ENCODE results near the gene RPL23. TPM values are rescaled to one million over a fixed set of nuclear protein-coding genes. Genes with fewer than 3 reads are reported as not detected.

The RPL23 gene
- total RNA-seq, 5 donors from 2014 or later (not counting 1 experiment from before 2014, with no cell fraction given), result 1,638 to 2,124 (median 1,743) TPM

DNA sequence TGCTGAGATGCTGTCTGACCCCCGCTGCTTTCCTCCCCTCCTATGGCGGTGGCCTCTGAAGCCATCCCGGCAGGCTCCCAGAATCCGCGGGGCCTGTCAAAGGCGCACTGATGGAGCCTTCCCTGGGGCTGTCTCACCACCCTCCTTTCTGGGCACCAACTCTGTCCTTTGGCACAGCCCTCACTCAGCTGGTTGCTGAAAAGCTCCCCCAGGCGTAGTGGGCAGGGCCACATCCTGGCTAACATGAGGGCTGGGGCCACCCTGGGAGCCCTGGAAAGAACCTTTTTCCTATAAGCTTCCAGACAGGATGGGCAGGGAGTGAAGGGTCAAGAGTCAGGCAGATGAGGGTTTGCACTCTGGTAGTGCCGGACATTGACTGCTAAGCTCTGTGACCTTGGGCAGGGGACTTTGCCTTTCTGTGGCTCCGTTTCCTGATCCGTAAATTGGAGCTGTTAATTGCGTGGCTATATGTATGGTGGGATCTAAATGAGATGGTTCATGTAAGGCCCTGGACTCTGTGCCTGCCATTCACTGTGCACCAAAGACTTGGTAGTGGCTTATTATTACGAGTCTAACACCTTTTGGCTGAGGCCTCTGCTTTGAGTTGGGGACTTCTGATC lies 44.3 kb upstream of the RPL23 start:
- ChIA-PET POLR2A (interaction anchor here in 1 of 2 donors (0.5 to 1.3 kb wide), 3 partner anchors 14 to 44 kb away, joined by 3 to 5 read pairs (median 3); partner anchors contain the start of genes LASP1 and RPL23), CTCF (no interaction called here)
- Mint-ChIP-seq H3K9me3 (no peaks in the 10 kb centered on the region), H3K4me3 (peak overlapping the region; percentile 67 to 79 (median 75)), H3K36me3 (peaks cover 11% of the 10 kb centered on the region), H3K4me1 (peaks cover 52 to 78% (median 75%) of the 10 kb centered on the region in 3 donors), H3K27me3 (no peaks in the 10 kb centered on the region), H3K27ac (peak overlapping the region; percentile 94 to 95)
- Histone ChIP-seq H3K27ac (ENCODE audit: low read length) (peak overlapping the region; percentile 90), H3K27me3 (replicated peaks in 1 of 2; ENCODE audit: control insufficient read depth in 2 of 2, extremely low read depth in 1 of 2, insufficient read depth in 2 of 2, low read length in 1 of 2) (no peaks in the 10 kb centered on the region), H3K9me3 (no peaks in the 10 kb centered on the region), H3K36me3 (ENCODE audit: control insufficient read depth in 2 of 2, extremely low read depth in 1 of 2, insufficient read depth in 1 of 2, low read length in 1 of 2) (peaks cover 13 to 42% of the 10 kb centered on the region in 2 donors), H3K4me1 (ENCODE audit: control insufficient read depth in 1 of 2, extremely low read depth in 1 of 2, insufficient read depth in 2 of 2, low read length in 2 of 2) (peaks cover 51 to 94% of the 10 kb centered on the region in 2 experiments), H3K4me3 (ENCODE audit: control insufficient read depth in 1 of 2, extremely low read depth in 1 of 2, low read length in 1 of 2) (peak overlapping the region; percentile 35 to 39)
- DNase-seq (no peak), ATAC-seq (replicated peaks in 1 of 4) (no peak)
- 74% methylated on average over 7 of the region's 12 CpGs for WGBS (ENCODE audit: insufficient coverage)

DNA sequence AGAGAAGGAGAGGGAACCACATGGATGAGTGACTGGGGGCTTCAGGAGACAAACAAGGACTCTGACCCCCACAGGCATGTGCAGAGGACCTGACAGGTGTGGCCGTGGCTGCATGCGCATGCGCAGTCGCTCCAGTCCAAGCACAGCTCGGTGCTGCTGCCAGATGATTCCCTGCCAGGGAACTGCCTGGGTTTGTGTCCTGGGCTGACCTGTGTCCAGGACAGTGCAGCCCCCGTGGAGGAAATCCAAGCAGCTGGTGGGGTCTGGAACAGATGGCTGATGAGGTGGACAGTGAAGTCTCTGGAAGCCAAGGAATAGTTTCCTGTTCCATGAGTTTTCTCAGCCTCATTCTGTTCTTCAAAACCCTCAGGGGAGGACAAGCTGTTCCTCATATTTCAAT lies 43.7 kb upstream of the RPL23 start:
- Histone ChIP-seq H3K27me3 (replicated peaks in 1 of 2; ENCODE audit: control insufficient read depth in 2 of 2, extremely low read depth in 1 of 2, insufficient read depth in 2 of 2, low read length in 1 of 2) (no peaks in the 10 kb centered on the region), H3K9me3 (no peaks in the 10 kb centered on the region), H3K36me3 (ENCODE audit: control insufficient read depth in 2 of 2, extremely low read depth in 1 of 2, insufficient read depth in 1 of 2, low read length in 1 of 2) (peaks cover 19 to 45% of the 10 kb centered on the region in 2 donors), H3K4me1 (ENCODE audit: control insufficient read depth in 1 of 2, extremely low read depth in 1 of 2, insufficient read depth in 2 of 2, low read length in 2 of 2) (peaks cover 57 to 94% of the 10 kb centered on the region in 2 experiments), H3K4me3 (ENCODE audit: control insufficient read depth in 1 of 2, extremely low read depth in 1 of 2, low read length in 1 of 2) (no peak overlapping the region), H3K27ac (ENCODE audit: low read length) (peak overlapping the region; percentile 90)
- H3K4me1 Mint-ChIP-seq, result peaks cover 59 to 83% (median 79%) of the 10 kb centered on the region in 3 donors
- 93% methylated on average over 6 of the region's 6 CpGs for WGBS (ENCODE audit: insufficient coverage)
- H3K4me3 Mint-ChIP-seq, result peak overlapping the region in 1 of 3 donors; percentile 79
- no peaks in the 10 kb centered on the region for H3K9me3 Mint-ChIP-seq
- peak overlapping the region; percentile 94 to 95 for H3K27ac Mint-ChIP-seq
- CTCF ChIA-PET, result no interaction called here
- DNase-seq, result no peak
- ATAC-seq (replicated peaks in 1 of 4), result no peak
- POLR2A ChIA-PET, result no interaction called here
- H3K36me3 Mint-ChIP-seq, result peaks cover 11% of the 10 kb centered on the region
- H3K27me3 Mint-ChIP-seq, result no peaks in the 10 kb centered on the region

DNA sequence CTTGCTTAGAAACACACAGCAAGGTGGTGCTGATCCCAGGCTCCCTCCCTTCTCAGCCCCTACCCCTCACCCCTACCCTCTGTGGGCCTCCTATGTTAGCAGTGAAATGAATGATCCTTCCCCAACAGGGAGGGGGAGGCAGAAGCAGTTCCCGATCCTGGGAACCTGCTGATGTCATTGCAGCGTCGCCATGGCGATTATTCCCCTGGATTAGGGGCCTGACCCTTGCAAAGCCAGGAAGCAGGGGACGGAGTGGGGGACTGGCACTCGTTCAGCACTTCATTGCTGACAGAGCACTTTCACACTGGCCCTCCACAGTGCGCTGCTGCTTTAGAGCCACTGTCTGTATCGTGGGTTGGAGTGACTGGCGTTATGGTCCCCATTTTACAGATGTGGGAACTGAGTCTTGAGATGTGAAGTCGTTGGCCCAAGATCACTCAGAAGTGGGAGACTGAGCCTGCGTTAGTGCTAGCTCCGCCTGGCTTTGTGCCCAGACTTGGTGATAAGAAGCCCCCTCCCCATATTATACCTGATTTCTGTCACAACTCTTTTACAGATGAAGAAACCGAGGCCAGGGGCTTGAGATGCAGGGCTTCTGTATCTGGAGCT lies 42.9 kb upstream of the RPL23 start:
- Histone ChIP-seq H3K9me3 (no peaks in the 10 kb centered on the region), H3K36me3 (ENCODE audit: control insufficient read depth in 2 of 2, extremely low read depth in 1 of 2, insufficient read depth in 1 of 2, low read length in 1 of 2) (peaks cover 15 to 51% of the 10 kb centered on the region in 2 donors), H3K27ac (ENCODE audit: low read length) (peak overlapping the region; percentile 90), H3K4me1 (ENCODE audit: control insufficient read depth in 1 of 2, extremely low read depth in 1 of 2, insufficient read depth in 2 of 2, low read length in 2 of 2) (peaks cover 63 to 94% of the 10 kb centered on the region in 2 experiments), H3K4me3 (ENCODE audit: control insufficient read depth in 1 of 2, extremely low read depth in 1 of 2, low read length in 1 of 2) (no peak overlapping the region), H3K27me3 (replicated peaks in 1 of 2; ENCODE audit: control insufficient read depth in 2 of 2, extremely low read depth in 1 of 2, insufficient read depth in 2 of 2, low read length in 1 of 2) (no peaks in the 10 kb centered on the region)
- Mint-ChIP-seq H3K4me3 (no peak overlapping the region), H3K36me3 (peaks cover 15% of the 10 kb centered on the region), H3K27me3 (no peaks in the 10 kb centered on the region), H3K4me1 (peaks cover 66 to 87% (median 83%) of the 10 kb centered on the region in 3 donors), H3K27ac (peak overlapping the region; percentile 94 to 95), H3K9me3 (no peaks in the 10 kb centered on the region)
- 84% methylated on average over 9 of the region's 13 CpGs for WGBS (ENCODE audit: insufficient coverage)
- ChIA-PET POLR2A (no interaction called here), CTCF (no interaction called here)
- DNase-seq (no peak), ATAC-seq (replicated peaks in 1 of 4) (no peak)

DNA sequence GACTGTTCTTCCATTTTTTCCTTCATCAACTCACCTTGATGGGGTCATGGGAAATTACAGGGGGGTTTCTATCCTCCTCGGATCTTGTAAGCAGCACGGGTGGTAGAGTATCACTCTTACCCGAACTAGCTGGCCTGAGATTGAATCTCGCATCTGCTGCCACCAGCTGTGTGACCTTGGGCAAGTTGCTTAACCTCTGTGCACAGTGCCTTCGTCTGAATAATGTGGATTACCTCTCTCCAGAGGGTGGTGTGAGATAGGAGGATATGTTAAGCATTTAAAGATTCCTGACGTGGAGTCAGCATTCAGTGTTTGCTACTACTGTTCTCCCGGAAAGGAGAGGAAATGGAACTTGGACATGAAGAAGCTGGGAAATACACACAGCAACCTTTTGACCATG lies 40.8 kb upstream of the RPL23 start:
- DNase-seq (no peak), ATAC-seq (replicated peaks in 1 of 4) (no peak)
- Mint-ChIP-seq H3K9me3 (no peaks in the 10 kb centered on the region), H3K36me3 (peaks cover 21% of the 10 kb centered on the region), H3K27me3 (no peaks in the 10 kb centered on the region), H3K4me1 (peaks cover 70 to 90% (median 86%) of the 10 kb centered on the region in 3 donors), H3K4me3 (peak overlapping the region in 1 of 3 donors; percentile 64), H3K27ac (peak overlapping the region; percentile 83 to 89)
- no peaks in the 10 kb centered on the region for H3K27me3 ChIP-seq (replicated peaks in 1 of 2; ENCODE audit: control insufficient read depth in 2 of 2, extremely low read depth in 1 of 2, insufficient read depth in 2 of 2, low read length in 1 of 2)
- CTCF ChIA-PET, result interaction anchor here in 1 of 2 donors (0.6 to 1.5 kb wide), 3 partner anchors 23 to 271 kb away, joined by 4 to 9 read pairs (median 4); no protein-coding TSS in a partner anchor
- peaks cover 70 to 94% of the 10 kb centered on the region in 2 experiments for H3K4me1 ChIP-seq (ENCODE audit: control insufficient read depth in 1 of 2, extremely low read depth in 1 of 2, insufficient read depth in 2 of 2, low read length in 2 of 2)
- no peak overlapping the region for H3K4me3 ChIP-seq (ENCODE audit: control insufficient read depth in 1 of 2, extremely low read depth in 1 of 2, low read length in 1 of 2)
- peaks cover 10 to 51% of the 10 kb centered on the region in 2 donors for H3K36me3 ChIP-seq (ENCODE audit: control insufficient read depth in 2 of 2, extremely low read depth in 1 of 2, insufficient read depth in 1 of 2, low read length in 1 of 2)
- no peaks in the 10 kb centered on the region for H3K9me3 ChIP-seq
- H3K27ac ChIP-seq (ENCODE audit: low read length), result peak overlapping the region; percentile 42
- POLR2A ChIA-PET, result interaction anchor here in 1 of 2 donors (1.2 kb wide), 1 partner anchor 40 kb away, joined by 3 read pairs; no protein-coding TSS in a partner anchor
- WGBS (ENCODE audit: insufficient coverage), result 83% methylated on average over 4 of the region's 7 CpGs

DNA sequence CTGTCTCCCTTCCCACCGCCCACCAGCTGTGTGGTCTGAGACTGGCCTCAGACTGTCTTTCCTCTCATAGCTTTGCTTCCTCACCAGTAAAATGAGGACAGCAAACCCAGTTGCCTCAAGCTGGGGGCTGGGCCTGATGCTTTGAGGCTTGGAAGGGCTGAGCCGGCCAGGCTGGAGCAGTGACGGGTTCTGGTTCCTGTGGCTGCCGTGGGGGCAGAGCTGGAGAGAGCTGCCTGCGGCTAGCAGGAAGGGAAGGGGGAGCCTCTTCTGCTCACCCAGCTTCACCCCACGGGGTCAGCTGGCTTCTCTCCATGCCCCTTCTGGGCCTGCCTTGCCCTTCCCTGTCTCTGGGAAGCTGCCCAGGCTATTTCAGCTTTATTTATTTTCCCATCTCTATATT lies 40.1 kb upstream of the RPL23 start:
- peak overlapping the region; percentile 42 for H3K27ac ChIP-seq (ENCODE audit: low read length)
- POLR2A ChIA-PET, result interaction anchor here in 1 of 2 donors (0.6 to 1.2 kb wide), 2 partner anchors 39 to 306 kb away, joined by 3 to 9 read pairs; partner anchors contain the start of gene RPL19
- ATAC-seq (replicated peaks in 1 of 4), result peak in 2 of 4 experiments; percentile 32 to 33
- CTCF ChIA-PET, result interaction anchor here (0.5 to 1.5 kb wide), 4 partner anchors 22 to 505 kb away, joined by 3 to 4 read pairs (median 4); partner anchors contain the start of gene LASP1NB (in 1 of the 2)
- peaks cover 10 to 55% of the 10 kb centered on the region in 2 donors for H3K36me3 ChIP-seq (ENCODE audit: control insufficient read depth in 2 of 2, extremely low read depth in 1 of 2, insufficient read depth in 1 of 2, low read length in 1 of 2)
- H3K4me1 ChIP-seq (ENCODE audit: control insufficient read depth in 1 of 2, extremely low read depth in 1 of 2, insufficient read depth in 2 of 2, low read length in 2 of 2), result peaks cover 68 to 94% of the 10 kb centered on the region in 2 experiments
- no peak overlapping the region for H3K4me3 ChIP-seq (ENCODE audit: control insufficient read depth in 1 of 2, extremely low read depth in 1 of 2, low read length in 1 of 2)
- Mint-ChIP-seq H3K36me3 (peaks cover 26% of the 10 kb centered on the region), H3K4me3 (peak overlapping the region in 1 of 3 donors; percentile 64), H3K27me3 (no peaks in the 10 kb centered on the region), H3K4me1 (peaks cover 70 to 90% (median 86%) of the 10 kb centered on the region in 3 donors), H3K27ac (peak overlapping the region; percentile 83 to 89), H3K9me3 (no peaks in the 10 kb centered on the region)
- 13% methylated on average over 4 of the region's 6 CpGs for WGBS (ENCODE audit: insufficient coverage)
- DNase-seq, result peak in 7 of 35 experiments; percentile 22 to 51 (median 27)
- H3K9me3 ChIP-seq, result no peaks in the 10 kb centered on the region
- no peaks in the 10 kb centered on the region for H3K27me3 ChIP-seq (replicated peaks in 1 of 2; ENCODE audit: control insufficient read depth in 2 of 2, extremely low read depth in 1 of 2, insufficient read depth in 2 of 2, low read length in 1 of 2)

DNA sequence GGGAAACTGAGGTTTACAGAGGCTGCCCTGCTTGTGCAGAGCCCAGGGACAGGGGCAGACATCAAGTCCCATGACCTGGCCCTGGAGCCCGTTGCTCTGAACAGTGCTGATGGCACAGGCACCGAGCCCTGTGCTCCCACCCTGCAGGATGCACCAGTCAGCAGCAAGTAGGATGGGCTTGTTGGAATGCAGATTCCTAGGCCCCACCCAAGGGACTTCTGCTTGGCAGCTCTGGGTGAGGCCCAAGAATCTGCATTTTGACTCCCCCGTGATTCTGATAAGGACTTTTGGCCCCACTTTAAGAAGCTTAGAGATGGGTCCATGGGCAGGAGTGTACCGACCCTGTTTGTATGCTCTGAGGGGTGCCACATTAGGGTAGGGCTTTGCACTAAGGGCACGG lies 39.6 kb upstream of the RPL23 start:
- CTCF ChIA-PET, result interaction anchor here (0.5 to 1.5 kb wide), 4 partner anchors 22 to 506 kb away, joined by 3 to 4 read pairs (median 4); partner anchors contain the start of gene LASP1NB (in 1 of the 2)
- no peak for DNase-seq
- Histone ChIP-seq H3K27ac (ENCODE audit: low read length) (peak overlapping the region; percentile 42), H3K36me3 (ENCODE audit: control insufficient read depth in 2 of 2, extremely low read depth in 1 of 2, insufficient read depth in 1 of 2, low read length in 1 of 2) (peaks cover 12 to 60% of the 10 kb centered on the region in 2 donors), H3K4me3 (ENCODE audit: control insufficient read depth in 1 of 2, extremely low read depth in 1 of 2, low read length in 1 of 2) (no peak overlapping the region), H3K27me3 (replicated peaks in 1 of 2; ENCODE audit: control insufficient read depth in 2 of 2, extremely low read depth in 1 of 2, insufficient read depth in 2 of 2, low read length in 1 of 2) (no peaks in the 10 kb centered on the region), H3K9me3 (no peaks in the 10 kb centered on the region), H3K4me1 (ENCODE audit: control insufficient read depth in 1 of 2, extremely low read depth in 1 of 2, insufficient read depth in 2 of 2, low read length in 2 of 2) (peaks cover 65 to 92% of the 10 kb centered on the region in 2 experiments)
- ATAC-seq (replicated peaks in 1 of 4), result no peak
- peak overlapping the region; percentile 83 to 89 for H3K27ac Mint-ChIP-seq
- peak overlapping the region in 1 of 3 donors; percentile 75 for H3K4me3 Mint-ChIP-seq
- no peaks in the 10 kb centered on the region for H3K27me3 Mint-ChIP-seq
- H3K36me3 Mint-ChIP-seq, result peaks cover 26% of the 10 kb centered on the region
- H3K4me1 Mint-ChIP-seq, result peaks cover 69 to 90% (median 84%) of the 10 kb centered on the region in 3 donors
- H3K9me3 Mint-ChIP-seq, result no peaks in the 10 kb centered on the region
- 53% methylated on average over 4 of the region's 5 CpGs for WGBS (ENCODE audit: insufficient coverage)
- POLR2A ChIA-PET, result interaction anchor here in 1 of 2 donors (0.6 kb wide), 1 partner anchor 307 kb away, joined by 9 read pairs; the partner anchor contains the start of gene RPL19

Data from T-cell (primary cell).